Neural cell (in vitro differentiated cells): ENCODE results near the gene NPNT. TPM values are rescaled to one million over a fixed set of nuclear protein-coding genes. Genes with fewer than 3 reads are reported as not detected.

Experiments used
- H2AFZ ChIP-seq: fragments of 200-600, 300-800 bp; sonication (generic), shearing (Covaris generic); 2 replicates; pipeline ENCODE4 v1.6.0; 2014; ENCODE audit warnings: low read depth, mild to moderate bottlenecking, antibody characterized with exemption, low read length, moderate library complexity
- H3F3A ChIP-seq: fragments of 200-600 bp; shearing (Covaris generic); 2 replicates; pipeline ENCODE4 v1.6.1; 2016; ENCODE audit warnings: mild to moderate bottlenecking, moderate library complexity, mixed read lengths, antibody characterized with exemption, low read length; ENCODE audit not compliant: insufficient read depth, poor library complexity, severe bottlenecking
- H3K27ac ChIP-seq: fragments of 200-600, 300-800 bp; sonication (generic), shearing (Covaris generic); 2 replicates; pipeline ENCODE4 v1.5.1; 2014; ENCODE audit warnings: mild to moderate bottlenecking, low read length, moderate library complexity
- H3K27me3 ChIP-seq: fragments of 300-800, 200-600 bp; sonication (generic), shearing (Covaris generic); 2 replicates; pipeline ENCODE4 v1.6.0; 2014; ENCODE audit warnings: mild to moderate bottlenecking, low read depth, low read length, moderate library complexity; ENCODE audit not compliant: insufficient read depth
- H3K36me3 ChIP-seq: fragments of 300-800, 200-600 bp; sonication (generic), shearing (Covaris generic); 2 replicates; pipeline ENCODE4 v1.5.1; 2014; ENCODE audit warnings: mild to moderate bottlenecking, antibody characterized with exemption, low read length, moderate library complexity; ENCODE audit not compliant: insufficient read depth
- H3K4me2 ChIP-seq: fragments of 300-800, 200-600 bp; sonication (generic), shearing (Covaris generic); 2 replicates; pipeline ENCODE4 v1.6.0; 2014; ENCODE audit warnings: mild to moderate bottlenecking, low read length
- H3K4me3 ChIP-seq: fragments of 300-800, 200-600 bp; sonication (generic), shearing (Covaris generic); 2 replicates; pipeline ENCODE4 v1.5.1; 2014; ENCODE audit warnings: mild to moderate bottlenecking, low read length, moderate library complexity
- H3K79me2 ChIP-seq: fragments of 200-600 bp; shearing (Covaris generic); replicated peaks from 2 replicates; pipeline ENCODE4 v1.6.0; 2014; ENCODE audit warnings: mild to moderate bottlenecking, low read length, moderate library complexity; ENCODE audit not compliant: insufficient read depth
- H3K9ac ChIP-seq: fragments of 300-800, 200-600 bp; sonication (generic), shearing (Covaris generic); 2 replicates; pipeline ENCODE4 v1.6.1; 2016; ENCODE audit warnings: mild to moderate bottlenecking, low read length, mixed read lengths
- H3K9me2 ChIP-seq: fragments of 200-600 bp; shearing (Covaris generic); 2 replicates; pipeline ENCODE4 v1.6.1; 2016; ENCODE audit warnings: mild to moderate bottlenecking, low read length, mixed read lengths; ENCODE audit not compliant: insufficient read depth
- H3K9me3 ChIP-seq: fragments of 200-600, 300-800 bp; sonication (generic), shearing (Covaris generic); 2 replicates; pipeline ENCODE4 v1.6.1; 2016; ENCODE audit warnings: mild to moderate bottlenecking, mixed run types, low read length, moderate library complexity, mixed read lengths
- H4K20me1 ChIP-seq: fragments of 200-600 bp; shearing (Covaris generic); 2 replicates; pipeline ENCODE4 v1.6.1; 2016; ENCODE audit warnings: mild to moderate bottlenecking, mixed run types; ENCODE audit not compliant: insufficient read depth
- CTCF ChIP-seq: fragments of 450-650 bp; IDR thresholded peaks from 2 replicates; pipeline ENCODE4 v1.5.1; 2014; ENCODE audit warnings: antibody characterized with exemption, mild to moderate bottlenecking, moderate library complexity; ENCODE audit not compliant: poor library complexity, severe bottlenecking
- EP300 ChIP-seq: fragments of 450-650 bp; conservative IDR thresholded peaks from 2 replicates; pipeline ENCODE4 v1.6.1; 2014; ENCODE audit warnings: antibody characterized with exemption, mild to moderate bottlenecking, moderate library complexity; ENCODE audit not compliant: poor library complexity, severe bottlenecking
- EZH2 ChIP-seq: fragments of 200-600, 300-800 bp; shearing (Covaris generic), sonication (generic); IDR thresholded peaks from 2 replicates; pipeline ENCODE4 v1.6.1; 2014; ENCODE audit warnings: antibody characterized with exemption, low read length, borderline replicate concordance, mild to moderate bottlenecking; ENCODE audit not compliant: insufficient read depth, poor library complexity, severe bottlenecking
- MXI1 ChIP-seq: fragments of 450-650 bp; conservative IDR thresholded peaks from 2 replicates; pipeline ENCODE4 v1.6.1; 2014; ENCODE audit warnings: antibody characterized with exemption, mild to moderate bottlenecking; ENCODE audit not compliant: poor library complexity, severe bottlenecking
- POLR2AphosphoS5 ChIP-seq: IDR thresholded peaks from 2 replicates; pipeline ENCODE4 v1.6.1; 2012
- RAD21 ChIP-seq: fragments of 450-650 bp; conservative IDR thresholded peaks from 2 replicates; pipeline ENCODE4 v1.6.1; 2014; ENCODE audit warnings: antibody characterized with exemption, mild to moderate bottlenecking, moderate library complexity
- REST ChIP-seq: IDR thresholded peaks from 2 replicates; pipeline ENCODE4 v1.6.1; 2012; ENCODE audit warnings: borderline replicate concordance
- SMC3 ChIP-seq: fragments of 450-650 bp; conservative IDR thresholded peaks from 2 replicates; pipeline ENCODE4 v1.6.1; 2014; ENCODE audit warnings: antibody characterized with exemption, mild to moderate bottlenecking, moderate library complexity; ENCODE audit not compliant: poor library complexity
- TAF1 ChIP-seq: IDR thresholded peaks from 2 replicates; pipeline ENCODE4 v1.6.1; 2012; ENCODE audit warnings: low read depth
- polyA plus RNA-seq: library from polyadenylated mRNA; depleted of rRNA; stranded (reverse); fragments of >200 nt; gene quantifications from 2 replicates; pipeline ENCODE4 v1.2.3, GENCODE V29; 2014

The NPNT gene
- polyA plus RNA-seq, 1 donor from 2014 or later: 2.6 TPM

DNA sequence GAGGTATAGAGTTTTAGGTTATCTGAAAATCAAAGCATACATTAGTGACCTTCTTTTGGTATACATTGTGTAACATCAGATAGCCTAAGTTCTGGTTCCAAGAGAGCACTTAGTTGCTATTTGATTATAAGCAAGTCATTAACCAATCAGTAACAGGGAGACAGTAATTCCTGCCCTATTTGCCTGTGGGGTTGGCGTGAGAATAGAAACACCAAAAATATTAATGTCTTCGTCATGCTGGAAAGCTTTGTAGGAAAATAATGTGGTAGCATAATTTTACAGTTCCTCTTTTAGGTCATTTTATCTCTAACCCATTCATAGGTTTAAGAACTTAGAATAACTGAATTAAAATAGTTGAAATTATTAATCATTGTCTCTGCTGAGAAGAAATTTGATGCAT lies 37.8 kb downstream of the NPNT start:
- H3K4me2 ChIP-seq: no peak overlapping the region
- H3K4me3 ChIP-seq: no peak overlapping the region
- no peak overlapping the region for H3K9ac ChIP-seq
- no peaks in the 10 kb centered on the region for H3K27me3 ChIP-seq
- no peaks in the 10 kb centered on the region for H3K9me2 ChIP-seq
- no peaks in the 10 kb centered on the region for H3F3A ChIP-seq
- no peaks in the 10 kb centered on the region for H3K36me3 ChIP-seq
- H2AFZ ChIP-seq: no peak overlapping the region
- H3K9me3 ChIP-seq: no peaks in the 10 kb centered on the region
- H4K20me1 ChIP-seq: no peaks in the 10 kb centered on the region
- H3K27ac ChIP-seq: no peak overlapping the region
- no peaks in the 10 kb centered on the region for H3K79me2 ChIP-seq
- no peak for TF ChIP-seq EP300
- no peak for TF ChIP-seq CTCF
- no peak for TF ChIP-seq RAD21
- TF ChIP-seq SMC3: no peak
- TF ChIP-seq TAF1: no peak
- no peak for TF ChIP-seq EZH2
- no peak for TF ChIP-seq MXI1
- no peak for TF ChIP-seq POLR2AphosphoS5
- no peak for TF ChIP-seq REST

GRCh38 chr4:105934386-105934785 lies 39.1 kb downstream of the NPNT start:
- no peaks in the 10 kb centered on the region for H3K27me3 ChIP-seq
- no peaks in the 10 kb centered on the region for H3F3A ChIP-seq
- no peaks in the 10 kb centered on the region for H3K79me2 ChIP-seq
- H4K20me1 ChIP-seq: no peaks in the 10 kb centered on the region
- no peak for TF ChIP-seq SMC3
- no peaks in the 10 kb centered on the region for H3K36me3 ChIP-seq
- H2AFZ ChIP-seq: no peak overlapping the region
- H3K4me2 ChIP-seq: no peak overlapping the region
- H3K9ac ChIP-seq: no peak overlapping the region
- H3K27ac ChIP-seq: no peak overlapping the region
- no peak overlapping the region for H3K4me3 ChIP-seq
- H3K9me3 ChIP-seq: no peaks in the 10 kb centered on the region
- no peaks in the 10 kb centered on the region for H3K9me2 ChIP-seq

DNA sequence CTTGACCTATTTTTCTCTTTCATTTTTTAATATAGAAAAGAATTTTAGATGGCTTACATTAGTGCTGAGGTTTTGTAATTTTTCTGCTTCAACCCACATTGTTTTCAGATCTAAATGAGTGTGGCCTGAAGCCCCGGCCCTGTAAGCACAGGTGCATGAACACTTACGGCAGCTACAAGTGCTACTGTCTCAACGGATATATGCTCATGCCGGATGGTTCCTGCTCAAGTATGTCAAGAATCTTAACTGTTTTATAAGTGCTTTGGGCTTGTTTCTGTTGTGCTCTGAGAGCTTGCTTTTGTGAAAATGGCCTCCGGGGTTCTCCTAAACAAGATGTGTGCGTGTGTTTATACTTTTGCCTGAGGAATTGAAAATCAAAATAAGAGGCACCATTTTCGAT lies 41.6 kb downstream of the NPNT start:
- Histone ChIP-seq H3K79me2 (no peaks in the 10 kb centered on the region), H2AFZ (no peak overlapping the region), H3K9me2 (no peaks in the 10 kb centered on the region), H3K27ac (no peak overlapping the region), H3K27me3 (no peaks in the 10 kb centered on the region), H3K36me3 (no peaks in the 10 kb centered on the region), H3K9me3 (no peaks in the 10 kb centered on the region), H4K20me1 (no peaks in the 10 kb centered on the region), H3K9ac (no peak overlapping the region), H3F3A (no peaks in the 10 kb centered on the region), H3K4me2 (no peak overlapping the region), H3K4me3 (no peak overlapping the region)
- no peak for TF ChIP-seq CTCF
- TF ChIP-seq RAD21: no peak
- no peak for TF ChIP-seq SMC3
- TF ChIP-seq EP300: no peak
- no peak for TF ChIP-seq REST
- TF ChIP-seq MXI1: no peak
- no peak for TF ChIP-seq EZH2
- no peak for TF ChIP-seq TAF1
- no peak for TF ChIP-seq POLR2AphosphoS5
